Adrenal gland (tissue), 12 donors: ENCODE data around the gene ARL15. TPM values are rescaled to one million over a fixed set of nuclear protein-coding genes. Genes with fewer than 3 reads are reported as not detected.

ENCODE experiments used
- DNase-seq, 7 donors: peaks; one replicate each; pipeline ENCODE4 v3.0.0-alpha.2; 2019 to 2020
- H3K27ac ChIP-seq, 5 donors: fragments of 200-600 bp; sonication (generic) in 4 of 5; 1 replicate in 3 of 5; 2 replicates in 2 of 5; pipeline versions ENCODE4 v1.5.1 to v1.8.0; 2016 to 2020; ENCODE audit warnings: mild to moderate bottlenecking in 1 of 5
- H3K27me3 ChIP-seq: fragments of 200-600 bp; 2 replicates; pipeline ENCODE4 v1.8.0; 2021
- H3K36me3 ChIP-seq, 2 donors: fragments of 200-600 bp; replicated peaks in 1 of 2; 1 replicate in 1 of 2; 2 replicates in 1 of 2; pipeline versions ENCODE4 v1.5.1 to v1.8.0; 2018 to 2022
- H3K4me1 ChIP-seq, 2 donors: fragments of 200-600 bp; replicated peaks in 1 of 2; 1 replicate in 1 of 2; 2 replicates in 1 of 2; pipeline versions ENCODE4 v1.5.1 to v1.8.0; 2018 to 2021
- H3K4me3 ChIP-seq, 4 donors: fragments of 200-600 bp; sonication (generic) in 3 of 4; one replicate each; pipeline ENCODE4 v1.5.1; 2016 to 2018
- H3K9me3 ChIP-seq, 3 donors: fragments of 200-600 bp; sonication (generic) in 1 of 3; replicated peaks in 1 of 3; 1 replicate in 2 of 3; 2 replicates in 1 of 3; pipeline versions ENCODE4 v1.5.1 to v1.8.0; 2016 to 2021
- CTCF ChIP-seq, 6 experiments: fragments of 450-650 bp in 4 of 6; fragments of 200-600 bp in 2 of 6; sonication (generic) in 1 of 6; IDR thresholded peaks; 1 replicate in 5 of 6; 2 replicates in 1 of 6; pipeline versions ENCODE4 v1.5.1 to v1.8.0; 2016 to 2021; ENCODE audit warnings: antibody characterized with exemption in 6 of 6, mild to moderate bottlenecking in 2 of 6, moderate library complexity in 1 of 6
- POLR2A ChIP-seq, 2 donors: fragments of 450-650 bp; IDR thresholded peaks; one replicate each; pipeline ENCODE4 v1.6.1; 2017; ENCODE audit warnings: antibody characterized with exemption in 2 of 2, mild to moderate bottlenecking in 2 of 2, moderate library complexity in 1 of 2
- WGBS, 4 donors: extraction: QIAGEN DNeasy Blood & Tissue Kit in 2 of 4; methylation state at CpG; one replicate each; pipeline versions ENCODE4 v1.1.5 to v1.1.7; 2013 to 2017; 5-methylcytosine and 5-hydroxymethylcytosine counted together
- intact Hi-C, 2 donors: fragments of 100-400 bp; cut with DNase I; formaldehyde crosslinking; loops; one replicate each; pipeline versions ENCODE4 v1.14.1 to v1.15.0; 2022 to 2023
- polyA plus RNA-seq, 3 donors: library from polyadenylated mRNA; stranded (reverse); fragments of 200-250 nt in 2 of 3; fragments of 350-450 nt in 1 of 3; fragmentation: Illumina TruSeq in 1 of 3; extraction: RNeasy Lipid Tissue Mini Kit (QIAGEN cat#74804) in 1 of 3; gene quantifications; one replicate each; pipeline ENCODE4 v1.2.3, GENCODE V29; 2013 to 2014
- total RNA-seq, 9 donors: library from RNA; depleted of rRNA in 4 of 9; stranded (reverse); fragments of >200 nt in 4 of 9; fragments of 120-200 nt in 1 of 9; fragmentation: NEBNext Ultra II Directional in 1 of 9; extraction: Animal tissue kit (Norgen Biotek cat#: 25700) in 1 of 9; gene quantifications; one replicate each; pipeline versions ENCODE4 v1.1.0 to v1.2.4, GENCODE V29; 2013 to 2023
- donor health status: healthy with polysubstance abuse.
- donor health status: Bipolar disorder and iron deficiency.
- donor health status: DM: yes; HTN: yes; CAD: no.
- donor health status: DM: no; HTN: no; CAD: no.
- donor health status: DM: no; HTN: no; CAD: no.
- donor health status: DM: yes; HTN: yes; CAD: no.

ARL15 gene
- total and polyA plus RNA-seq, 12 donors = 12.1 to 85.6 (median 38.9) TPM

DNA sequence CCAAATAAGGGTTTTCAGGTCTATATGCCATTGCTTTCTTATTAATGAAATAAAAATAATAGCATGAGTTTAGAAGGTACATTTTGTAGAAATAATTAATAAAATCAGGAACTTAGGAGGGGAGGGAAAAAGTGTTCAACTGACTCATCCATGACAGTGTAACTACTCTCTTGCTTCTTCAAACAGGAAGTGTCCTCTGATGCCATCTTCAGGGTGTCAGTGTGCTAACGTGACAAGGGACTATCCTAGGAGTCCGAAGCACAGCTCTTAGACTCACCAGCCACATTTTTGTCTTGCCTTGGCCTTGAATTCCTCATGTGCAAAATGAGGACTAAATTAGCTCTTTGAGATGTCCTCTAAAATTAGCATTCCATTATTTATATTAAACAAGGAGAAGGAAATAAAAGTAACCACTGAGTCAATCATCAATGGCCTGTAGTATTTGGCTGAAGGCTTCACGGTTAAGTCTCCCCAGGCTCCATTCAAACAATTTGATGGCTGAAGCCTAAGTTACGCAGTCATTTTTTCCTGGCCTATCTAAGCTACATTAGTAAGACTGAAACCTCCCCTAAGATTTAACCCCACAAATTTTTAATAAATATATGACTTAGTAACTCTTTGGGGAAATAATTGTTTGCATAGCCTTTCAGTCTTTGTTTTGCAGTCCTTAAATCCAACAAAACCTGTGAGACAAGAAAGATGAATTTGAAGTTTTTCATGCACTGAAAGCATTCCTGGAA, 151.1 kb downstream of the ARL15 start:
- 70 to 76% (median 75%) methylated on average over 4 of the region's 4 CpGs for WGBS, 4 donors
- Histone ChIP-seq H3K4me1 (peaks cover 0 to 5% of the 10 kb centered on the region in 2 donors), H3K27ac (no peak overlapping the region), H3K4me3 (no peak overlapping the region), H3K9me3 (no peaks in the 10 kb centered on the region), H3K27me3 (no peaks in the 10 kb centered on the region), H3K36me3 (no peaks in the 10 kb centered on the region)
- TF ChIP-seq POLR2A (IDR thresholded peaks at IDR 0.05) (no peak), CTCF (IDR thresholded peaks at IDR 0.05) (no peak)
- intact Hi-C loops = no loop called here
- no peak for DNase-seq

DNA sequence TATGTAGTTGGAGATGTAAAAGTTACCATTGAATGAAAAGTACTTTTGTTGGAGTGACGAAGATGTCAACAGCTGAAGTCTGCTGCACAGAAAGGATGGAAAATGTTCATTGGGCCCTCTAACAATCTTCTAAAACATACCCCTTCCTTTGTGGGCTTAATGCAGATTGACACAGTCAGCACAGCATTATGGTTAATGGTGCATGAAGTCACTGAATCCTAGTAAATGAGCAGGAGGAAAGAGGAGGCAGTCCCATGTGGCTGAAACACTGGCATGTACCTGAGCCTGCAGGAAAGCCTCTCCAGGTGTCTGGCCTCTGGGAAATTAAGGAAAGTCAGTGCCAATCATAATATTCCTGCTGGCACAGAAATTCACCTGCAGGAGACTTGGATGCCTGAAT, 153.8 kb downstream of the ARL15 start:
- H3K4me1 ChIP-seq = peaks cover 3 to 5% of the 10 kb centered on the region in 2 donors
- intact Hi-C loops = no loop called here
- H3K9me3 ChIP-seq = no peaks in the 10 kb centered on the region
- no peak for DNase-seq
- no peak for TF ChIP-seq CTCF (IDR thresholded peaks at IDR 0.05)
- TF ChIP-seq POLR2A (IDR thresholded peaks at IDR 0.05) = no peak
- H3K4me3 ChIP-seq = no peak overlapping the region
- H3K36me3 ChIP-seq = no peaks in the 10 kb centered on the region
- no peaks in the 10 kb centered on the region for H3K27me3 ChIP-seq
- no peak overlapping the region for H3K27ac ChIP-seq
- 93 to 100% (median 97%) methylated on average over 1 of the region's 1 CpG for WGBS, 4 donors

GRCh38 chr5:54150841-54151240, 159.5 kb downstream of the ARL15 start:
- whole genome bisulfite sequencing, 4 donors = 57 to 77% (median 63%) methylated on average over 1 of the region's 1 CpG
- no peak overlapping the region for H3K4me3 ChIP-seq
- TF ChIP-seq CTCF (IDR thresholded peaks at IDR 0.05) (no peak), POLR2A (IDR thresholded peaks at IDR 0.05) (no peak)
- DNase-seq = no peak
- H3K4me1 ChIP-seq = peaks cover 0 to 3% of the 10 kb centered on the region in 2 donors
- intact Hi-C loops = no loop called here
- no peaks in the 10 kb centered on the region for H3K36me3 ChIP-seq
- H3K27ac ChIP-seq = no peak overlapping the region
- H3K9me3 ChIP-seq = no peaks in the 10 kb centered on the region
- H3K27me3 ChIP-seq = no peaks in the 10 kb centered on the region

DNA sequence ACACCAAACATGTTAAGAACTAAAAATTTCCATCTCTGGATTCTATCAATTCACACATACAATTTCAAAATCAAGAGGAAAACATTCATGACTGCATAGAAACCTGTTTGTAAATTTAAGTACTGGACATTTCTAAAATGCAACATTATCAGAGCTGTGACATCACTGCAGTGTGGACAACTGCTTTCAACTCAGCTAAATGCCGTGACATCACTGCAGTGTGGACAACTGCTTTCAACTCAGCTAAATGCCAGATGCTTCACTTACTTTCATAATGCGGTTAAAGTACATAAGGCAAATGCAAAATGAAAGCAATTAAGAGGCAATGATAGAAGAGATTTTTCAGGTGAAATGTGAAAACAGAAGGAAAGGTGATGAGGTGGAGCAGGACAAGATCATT, 161.5 kb downstream of the ARL15 start:
- Histone ChIP-seq H3K27me3 (no peaks in the 10 kb centered on the region), H3K9me3 (no peaks in the 10 kb centered on the region), H3K27ac (no peak overlapping the region), H3K4me3 (no peak overlapping the region), H3K4me1 (peaks cover 0 to 3% of the 10 kb centered on the region in 2 donors), H3K36me3 (no peaks in the 10 kb centered on the region)
- intact Hi-C loops = no loop called here
- TF ChIP-seq POLR2A (IDR thresholded peaks at IDR 0.05) (no peak), CTCF (IDR thresholded peaks at IDR 0.05) (no peak)
- no peak for DNase-seq
- 93 to 98% (median 95%) methylated on average over 2 of the region's 2 CpGs for WGBS, 4 donors
